ENCODE measurements around the gene WDR83. TPM values are rescaled to one million over a fixed set of nuclear protein-coding genes. Genes with fewer than 3 reads are reported as not detected.
A peak's percentile ranks its signal among the peaks of the same experiment; 100 is the strongest.

The WDR83 gene
- total and polyA plus RNA-seq, 10 of the 15 experiments (the other 5 are each of a cell fraction or from before 2014, with no cell fraction given) = 0.58 to 17.7 (median 10.8) TPM

GRCh38 chr19:12721656-12722565 is 55.3 kb downstream of the WDR83 start (continued):
- TF ChIP-seq BCL3 (IDR thresholded peaks at IDR 0.05; ENCODE audit: borderline replicate concordance, insufficient read depth, low read depth, low read length, poor library complexity, severe bottlenecking) = no peak
- TF ChIP-seq E2F4 (IDR thresholded peaks at IDR 0.05; ENCODE audit: low read depth, low read length) = no peak
- TF ChIP-seq EP300 (IDR thresholded peaks at IDR 0.05; ENCODE audit: borderline replicate concordance in 1 of 2, control insufficient read depth in 1 of 2, low read depth in 2 of 2, low read length in 2 of 2) = no peak
- no peak for TF ChIP-seq CBX3 (IDR thresholded peaks at IDR 0.05; ENCODE audit: borderline replicate concordance, low read depth)
- no peak for TF ChIP-seq RAD51 (IDR thresholded peaks at IDR 0.05)
- peak; percentile 55; the same call in 1 of the 2 replicates for TF ChIP-seq CHD2 (IDR thresholded peaks at IDR 0.05; ENCODE audit: borderline replicate concordance, low read depth, low read length)
- peak; percentile 32; the same call in 1 of the 2 replicates for TF ChIP-seq POLR2AphosphoS5 (IDR thresholded peaks at IDR 0.05; ENCODE audit: low read length)
- no peak for TF ChIP-seq BCLAF1 (IDR thresholded peaks at IDR 0.05)
- TF ChIP-seq ZBED1 (IDR thresholded peaks at IDR 0.05; ENCODE audit: borderline replicate concordance) = no peak
- TF ChIP-seq E4F1 (IDR thresholded peaks at IDR 0.05; ENCODE audit: borderline replicate concordance, partially characterized antibody) = no peak
- no peak for TF ChIP-seq DPF2 (IDR thresholded peaks at IDR 0.05)
- no peak for TF ChIP-seq NFIC (IDR thresholded peaks at IDR 0.05; ENCODE audit: low read depth, low read length)
- no peak for TF ChIP-seq GABPA (IDR thresholded peaks at IDR 0.05; ENCODE audit: low read depth)
- TF ChIP-seq FOXK2 (IDR thresholded peaks at IDR 0.05) = no peak
- no peak for TF ChIP-seq RBBP5 (conservative IDR thresholded peaks at IDR 0.05)
- no peak for TF ChIP-seq MYB (IDR thresholded peaks at IDR 0.05; ENCODE audit: borderline replicate concordance, low read depth, low read length)
- TF ChIP-seq NR2C1 (IDR thresholded peaks at IDR 0.05) = no peak
- no peak for TF ChIP-seq BMI1 (IDR thresholded peaks at IDR 0.05; ENCODE audit: borderline replicate concordance)
